GM21515 (cell line): ENCODE results near the gene NXPH1.
"Not testable (repeated sequence)": the region's sequence is repeated elsewhere in the genome, so short reads cannot be mapped to it uniquely, and the experiment has no call there.

Source experiments
- ATAC-seq: cut with Tn5 transposase; IDR thresholded peaks from one replicate; pipeline ENCODE4 v1.9.1; 2021; ENCODE audit not compliant: unreplicated experiment

NXPH1 gene

DNA sequence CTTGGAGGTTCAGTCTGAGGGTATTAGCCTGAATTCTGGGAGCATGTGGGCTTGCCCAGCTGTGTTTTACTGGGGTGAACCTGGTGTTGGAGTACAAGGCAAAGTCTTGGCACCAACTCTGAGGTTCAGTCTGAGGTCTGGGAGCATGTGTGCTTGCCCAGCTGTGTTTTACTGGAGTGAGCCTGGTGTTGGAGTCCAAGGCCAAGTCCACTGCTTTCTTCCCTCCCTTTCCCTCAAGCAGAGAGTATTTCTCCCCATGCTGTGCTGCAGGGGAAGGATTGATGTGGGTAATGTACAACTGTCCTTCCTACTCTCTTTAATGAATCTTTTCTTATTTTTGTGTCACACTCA lies 236.1 kb downstream of the NXPH1 start:
- ATAC-seq: no peak

DNA sequence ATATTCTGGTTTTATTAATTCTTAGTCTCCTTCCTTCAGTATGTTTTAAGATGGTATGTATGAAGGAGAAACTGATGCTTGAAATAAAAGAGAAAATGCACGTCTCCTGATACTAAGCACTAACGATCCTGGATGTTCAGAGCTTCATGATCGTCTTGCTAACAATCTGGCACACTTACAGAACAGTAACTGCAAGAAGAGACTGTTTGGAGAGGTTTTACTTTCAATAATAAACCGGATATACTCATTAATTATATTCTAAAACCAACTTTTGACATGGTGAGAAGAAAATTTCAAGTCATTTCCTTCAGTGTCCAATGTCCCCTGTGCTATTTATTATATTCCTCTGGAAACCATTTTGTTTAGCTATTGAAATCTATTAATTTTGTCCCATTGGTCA lies 251.0 kb downstream of the NXPH1 start:
- ATAC-seq: no peak

DNA sequence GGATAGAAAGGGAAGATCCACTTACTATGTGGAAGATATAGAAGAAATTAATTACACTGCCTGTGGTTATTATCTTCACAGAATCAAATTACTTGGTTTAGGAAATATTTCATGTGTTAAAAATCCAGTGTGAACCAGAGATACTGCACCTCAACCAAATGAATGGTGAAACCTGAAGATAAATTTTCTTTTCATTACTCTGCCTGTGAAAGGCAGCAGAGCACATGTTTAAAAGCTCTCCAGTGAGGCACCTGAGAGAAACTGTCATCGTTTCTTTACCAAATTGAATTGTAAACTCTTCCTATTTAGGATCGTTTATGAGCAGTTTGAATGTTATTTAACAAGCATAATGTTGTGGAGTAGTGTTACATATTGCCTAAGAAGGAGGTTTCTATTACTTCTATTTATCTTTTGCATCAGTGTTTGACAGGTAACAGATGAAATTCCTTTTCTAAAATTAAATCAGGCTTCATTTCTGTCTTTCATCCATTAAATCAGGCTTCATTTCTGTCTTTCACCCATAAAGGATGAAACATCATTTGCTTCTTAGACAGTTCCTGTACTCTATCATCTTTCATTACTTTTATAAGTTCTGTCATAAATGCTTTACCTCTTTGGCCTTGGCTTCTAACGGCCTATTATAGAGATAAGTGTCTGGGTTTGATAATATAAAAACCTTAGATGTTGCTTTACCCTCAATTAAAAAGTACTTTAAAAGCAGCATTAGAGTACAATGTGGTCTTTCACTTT lies 266.6 kb downstream of the NXPH1 start:
- ATAC-seq: no peak

DNA sequence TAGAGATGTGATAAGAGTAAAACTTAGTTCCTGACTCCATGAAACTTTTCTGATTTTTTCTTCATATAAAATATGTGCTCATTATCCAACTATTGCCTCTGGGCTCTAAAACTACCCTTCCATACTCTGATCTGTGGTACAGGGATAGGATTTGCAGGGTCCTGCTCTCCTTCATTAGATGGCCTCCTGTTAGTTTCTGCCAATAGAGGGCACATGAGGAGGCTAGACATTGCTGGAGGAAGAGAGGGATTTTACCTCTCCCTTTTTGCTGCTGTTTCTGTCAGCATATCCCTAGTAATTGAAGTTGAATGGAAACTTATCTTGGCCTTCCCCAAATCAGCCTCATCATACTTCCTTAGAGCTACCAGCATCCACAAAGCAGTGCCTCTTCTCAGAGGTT lies 269.4 kb downstream of the NXPH1 start:
- no peak for ATAC-seq

DNA sequence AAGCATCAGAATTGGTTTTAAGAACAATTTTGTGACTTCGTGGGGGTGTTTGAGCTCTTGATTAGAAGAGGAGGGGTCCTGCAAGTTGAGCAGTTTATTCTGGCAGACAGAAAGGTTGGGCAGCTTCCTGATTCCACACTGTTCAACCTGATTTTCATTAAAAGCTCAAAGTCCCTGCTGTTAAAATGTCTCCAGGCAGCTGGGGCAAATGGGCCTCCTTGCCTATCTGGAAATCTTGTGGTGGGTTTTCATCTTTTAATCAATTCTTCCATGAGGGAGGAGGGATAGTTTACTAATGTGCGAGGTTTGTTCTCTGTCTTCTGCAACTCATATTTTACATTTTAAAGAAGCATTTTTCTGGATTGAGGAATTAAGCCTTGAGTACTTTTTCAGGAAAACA lies 276.7 kb downstream of the NXPH1 start:
- no peak for ATAC-seq

DNA sequence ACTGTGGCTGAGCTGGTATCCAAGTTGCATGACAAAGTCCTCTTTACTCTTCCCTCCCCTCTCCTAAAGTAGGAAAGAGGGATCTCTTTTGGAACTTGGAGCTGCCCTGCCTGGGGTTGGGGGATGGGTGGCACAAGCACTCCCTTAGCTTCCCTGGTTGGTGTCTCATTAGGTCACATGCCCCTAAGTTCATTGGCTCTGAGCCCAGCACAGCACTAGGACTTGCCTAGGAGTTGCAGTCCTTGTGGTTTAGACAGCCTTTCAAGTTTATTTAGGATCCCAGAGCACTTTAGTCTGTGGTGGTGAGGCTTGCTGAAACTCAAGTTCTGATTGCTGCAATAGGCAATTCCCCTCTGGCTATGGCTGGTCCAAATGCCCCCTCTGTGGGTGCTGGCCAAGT lies 281.4 kb downstream of the NXPH1 start:
- ATAC-seq: no peak

DNA sequence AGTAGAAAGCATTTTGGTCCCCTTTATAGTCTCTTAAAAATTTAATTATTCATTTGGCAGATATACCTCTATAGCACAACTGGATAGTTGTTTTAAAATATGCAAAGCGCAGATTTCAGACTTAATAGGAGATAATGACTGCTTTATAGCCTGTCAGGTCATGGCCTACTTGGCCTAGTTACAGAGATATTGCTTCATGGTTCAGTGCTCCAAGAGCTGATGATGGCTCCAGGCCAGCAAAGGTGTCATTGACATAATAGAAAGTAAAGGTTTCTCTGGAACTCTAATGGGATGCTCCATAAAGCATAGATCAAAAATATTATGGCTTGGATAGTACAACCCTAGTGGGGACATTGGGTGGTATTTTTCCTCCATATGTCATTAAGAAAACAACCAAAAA lies 285.7 kb downstream of the NXPH1 start:
- ATAC-seq: no peak

DNA sequence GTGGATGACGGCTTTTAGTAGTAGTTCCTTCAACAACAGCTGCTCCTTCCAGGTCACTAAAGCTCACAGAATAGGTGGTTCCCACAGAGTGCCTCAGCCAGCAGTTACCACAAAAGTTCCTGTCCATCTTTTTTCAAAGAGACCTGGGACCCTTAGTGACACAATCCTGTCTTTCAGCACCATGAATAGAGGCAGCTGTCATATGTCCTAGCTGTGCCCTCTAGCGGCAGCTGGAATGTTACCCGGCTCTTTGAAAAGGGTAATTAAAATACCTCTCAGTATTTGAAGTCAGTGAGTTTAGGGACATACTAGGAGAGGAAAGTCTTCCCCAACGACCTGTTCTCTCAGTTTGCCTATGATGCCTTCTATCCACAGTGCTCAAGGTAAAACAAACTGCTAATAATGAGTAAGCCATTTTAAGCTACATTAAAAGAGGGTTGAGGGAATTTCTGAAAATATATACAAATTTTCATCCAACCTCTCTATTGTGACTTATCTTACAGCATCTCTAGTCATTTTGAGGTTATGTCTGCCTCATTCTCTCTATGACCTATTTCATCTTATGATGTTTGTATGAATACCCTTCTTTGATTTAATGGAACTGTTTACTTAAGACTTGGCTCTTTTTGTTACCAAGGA lies 290.8 kb downstream of the NXPH1 start:
- peak; percentile 83 for ATAC-seq

DNA sequence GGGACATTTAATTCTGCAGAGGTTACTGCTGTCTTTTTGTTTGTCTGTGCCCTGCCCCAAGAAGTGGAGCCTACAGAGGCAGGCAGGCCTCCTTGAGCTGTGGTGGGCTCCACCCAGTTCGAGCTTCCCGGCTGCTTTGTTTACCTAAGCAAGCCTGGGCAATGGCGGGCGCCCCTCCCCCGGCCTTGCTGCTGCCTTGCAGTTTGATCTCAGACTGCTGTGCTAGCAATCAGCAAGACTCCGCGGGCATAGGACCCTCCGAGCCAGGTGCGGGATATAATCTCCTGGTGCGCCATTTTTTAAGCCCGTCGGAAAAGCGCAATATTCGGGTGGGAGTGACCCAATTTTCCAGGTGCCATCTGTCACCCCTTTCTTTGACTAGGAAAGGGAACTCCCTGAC lies 298.3 kb downstream of the NXPH1 start:
- ATAC-seq: not testable (repeated sequence)

DNA sequence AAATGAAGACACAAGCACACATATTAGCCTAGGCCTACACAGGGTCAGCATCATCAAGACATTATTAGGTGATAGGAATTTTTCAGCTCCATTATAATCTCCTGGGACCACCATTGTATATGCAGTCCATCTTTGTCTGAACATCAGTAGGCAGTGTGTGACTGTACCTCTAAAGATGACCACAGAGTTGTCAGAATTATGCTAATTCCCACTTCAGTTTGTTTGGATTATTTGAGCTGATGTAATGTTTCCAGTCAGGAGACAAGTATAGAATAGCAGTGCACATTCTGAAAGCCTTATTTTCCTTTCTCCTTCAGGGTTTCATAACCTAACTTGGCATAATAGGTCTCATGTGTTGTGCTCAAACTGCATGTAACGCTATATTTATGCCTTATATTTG lies 306.4 kb downstream of the NXPH1 start:
- no peak for ATAC-seq

DNA sequence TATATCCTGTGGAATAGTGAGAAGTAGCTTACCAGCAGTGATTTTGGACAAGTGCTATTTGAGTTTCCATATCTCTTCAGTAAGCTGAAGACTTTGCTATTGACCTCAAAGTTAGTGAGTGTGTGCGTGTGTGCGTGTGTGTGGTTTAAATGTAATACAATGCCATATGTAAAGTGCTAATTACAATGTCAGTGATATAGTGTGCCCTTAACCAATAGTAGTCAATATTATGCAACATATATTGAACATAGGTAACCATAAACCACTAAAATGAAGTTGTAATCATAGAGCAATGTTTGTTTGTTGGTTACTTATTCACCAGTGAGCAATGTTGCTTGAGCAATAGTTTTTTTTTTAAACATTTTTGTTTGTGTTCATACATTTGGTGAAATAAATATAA lies 309.4 kb downstream of the NXPH1 start:
- ATAC-seq: no peak

DNA sequence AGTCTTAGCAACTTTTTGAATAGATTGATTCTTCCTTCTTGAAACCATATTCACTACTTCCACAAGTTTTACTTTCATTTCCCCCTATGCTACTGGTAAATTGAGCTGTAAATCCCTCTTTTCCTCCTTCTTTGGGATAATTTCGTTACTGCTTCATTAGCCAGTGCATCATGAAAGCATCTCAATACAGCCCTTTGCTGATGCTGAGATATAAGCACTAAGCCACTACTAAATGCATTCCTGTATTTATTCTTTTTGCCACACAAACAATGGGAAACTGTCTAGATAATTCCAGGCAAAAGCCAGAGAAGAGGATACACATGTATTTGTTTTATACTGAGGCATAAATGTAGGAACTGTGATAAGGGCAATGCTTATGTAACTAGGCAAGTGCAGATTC lies 313.9 kb downstream of the NXPH1 start:
- ATAC-seq: no peak

DNA sequence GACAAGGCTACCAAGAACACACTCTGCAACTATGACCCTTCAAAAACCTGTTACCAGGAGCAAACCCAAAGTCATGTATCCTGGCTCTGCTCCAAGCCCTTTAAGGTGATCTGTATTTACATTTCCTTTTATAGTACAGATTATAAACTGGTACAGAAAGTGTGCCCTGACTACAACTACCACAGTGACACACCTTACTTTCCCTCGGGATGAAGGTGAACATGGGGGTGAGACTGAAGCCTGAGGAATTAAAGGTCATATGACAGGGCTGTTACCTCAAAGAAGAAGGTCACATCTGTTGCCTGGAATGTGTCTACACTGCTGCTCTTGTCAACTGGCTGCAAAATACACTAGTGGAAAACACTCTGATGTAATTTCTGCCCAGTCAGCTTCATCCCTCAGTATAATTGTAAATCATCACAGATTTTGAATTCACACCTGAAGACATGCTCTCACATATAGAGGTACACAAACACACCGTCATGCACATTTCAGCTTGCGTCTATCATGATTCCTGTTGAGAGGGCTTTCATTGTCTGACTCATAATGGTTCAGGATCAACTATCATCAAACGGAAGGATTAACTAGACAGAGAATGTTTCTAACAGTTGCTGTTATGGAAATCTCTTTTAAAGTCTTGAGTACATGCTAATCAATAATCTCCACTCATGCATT lies 318.3 kb downstream of the NXPH1 start:
- no peak for ATAC-seq

DNA sequence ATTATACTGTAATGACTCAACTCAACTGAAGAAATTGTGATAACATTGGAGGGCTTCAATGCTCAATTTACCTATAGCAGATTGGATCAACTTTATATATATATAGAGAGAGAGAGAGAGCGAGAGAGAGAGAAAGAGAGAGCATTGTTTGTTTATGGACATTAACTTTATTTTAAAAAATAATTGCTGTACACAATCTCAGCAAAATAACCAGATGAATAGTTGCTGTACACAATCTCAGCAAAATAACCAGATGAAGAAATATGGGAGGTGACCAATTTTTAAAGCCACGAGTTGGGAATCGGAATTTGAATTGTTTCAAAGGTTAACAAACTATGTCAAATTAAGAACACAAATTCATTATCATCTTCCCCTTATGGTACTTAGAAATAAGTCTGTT lies 319.9 kb downstream of the NXPH1 start:
- no peak for ATAC-seq

DNA sequence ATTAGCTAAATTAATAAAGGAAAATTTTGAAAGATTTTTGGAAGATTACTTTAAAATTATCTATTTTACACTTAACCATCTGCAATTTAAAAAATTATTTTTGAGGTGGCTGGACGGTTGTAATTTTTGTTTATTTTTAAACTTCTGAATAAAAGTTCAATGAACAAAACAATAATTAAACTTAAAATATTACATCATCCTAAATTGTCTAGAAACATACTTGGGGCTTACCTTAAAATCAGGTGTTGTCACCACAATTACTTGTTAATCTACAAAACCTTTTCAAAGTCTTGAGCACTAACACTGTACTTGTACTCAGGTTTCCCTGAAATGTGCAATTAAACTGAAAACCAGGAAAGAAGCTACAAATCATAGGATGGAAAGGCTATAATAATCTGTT lies 328.3 kb downstream of the NXPH1 start:
- ATAC-seq: no peak

DNA sequence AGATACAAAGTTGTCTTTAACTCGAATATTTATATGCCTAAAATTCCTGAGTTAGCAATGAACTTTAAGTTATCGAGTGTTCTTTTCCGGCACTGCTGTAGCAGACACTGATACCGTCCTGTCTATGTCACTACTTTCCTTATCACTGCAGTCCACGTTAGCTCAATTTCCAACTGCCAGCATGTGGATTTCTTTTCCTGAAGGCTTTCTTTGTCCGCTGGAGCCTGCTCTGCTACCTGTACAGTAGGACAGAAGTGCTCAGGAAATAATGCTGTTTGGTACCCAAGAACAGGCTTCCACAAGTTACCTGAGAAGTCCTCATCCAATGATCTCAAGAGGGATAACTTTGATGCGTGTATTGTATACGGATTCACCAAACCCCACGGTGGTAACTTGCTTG lies 329.4 kb downstream of the NXPH1 start:
- no peak for ATAC-seq

DNA sequence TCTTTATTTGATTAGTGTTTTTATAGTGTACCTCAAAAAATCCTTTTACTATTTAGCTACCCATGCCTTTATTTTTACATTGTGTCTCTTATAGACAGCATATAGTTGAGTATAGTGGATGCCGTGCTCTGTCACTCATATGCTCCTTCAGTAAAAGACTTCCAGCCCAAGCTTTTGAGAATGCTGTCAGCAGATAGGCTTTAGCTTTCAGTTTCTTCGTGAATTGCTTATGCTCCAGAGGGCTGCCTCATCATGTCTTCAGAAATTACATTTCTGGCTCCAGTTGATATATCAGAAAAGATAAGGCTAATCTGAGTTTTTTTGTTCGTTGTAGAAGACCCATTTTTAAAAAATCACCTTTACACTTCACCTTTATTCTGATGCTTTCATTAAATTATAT lies 332.0 kb downstream of the NXPH1 start:
- ATAC-seq: no peak

DNA sequence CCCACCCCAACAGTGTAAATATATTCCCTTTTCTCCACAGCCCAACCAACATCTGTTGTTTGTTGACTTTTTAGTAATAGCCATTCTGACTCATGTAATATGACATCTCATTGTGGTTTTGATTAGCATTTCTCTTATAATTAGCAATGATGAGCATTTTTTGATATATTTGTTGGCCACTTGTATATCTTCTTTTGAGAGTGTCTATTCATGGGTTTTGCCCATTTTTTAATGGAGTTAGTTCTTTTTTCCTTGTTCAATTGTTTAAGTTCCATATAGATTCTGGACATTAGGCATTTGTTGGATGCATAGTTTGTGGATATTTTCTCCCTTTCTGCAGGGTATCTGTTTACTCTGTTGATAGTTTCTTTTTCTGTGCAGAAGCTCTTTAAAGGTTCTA lies 340.1 kb downstream of the NXPH1 start:
- no peak for ATAC-seq

DNA sequence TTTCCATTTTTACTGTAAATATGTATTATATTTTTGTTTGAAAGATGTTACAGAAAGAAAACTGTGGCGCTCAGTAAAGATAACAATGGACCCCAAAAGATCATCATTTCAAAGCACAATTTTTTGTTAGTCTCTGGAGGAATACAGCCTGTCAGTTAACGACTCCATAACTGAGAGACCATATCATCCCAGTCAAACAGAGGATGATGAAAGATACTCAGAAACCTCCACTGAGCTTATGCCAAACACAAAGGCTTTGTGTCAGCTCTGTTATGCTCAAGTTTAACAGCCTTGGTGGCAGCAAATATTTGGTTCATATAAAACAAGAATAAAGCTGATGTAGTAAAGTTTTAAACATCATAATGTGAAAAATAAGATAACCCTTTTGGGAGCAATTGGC lies 345.1 kb downstream of the NXPH1 start:
- ATAC-seq: no peak

DNA sequence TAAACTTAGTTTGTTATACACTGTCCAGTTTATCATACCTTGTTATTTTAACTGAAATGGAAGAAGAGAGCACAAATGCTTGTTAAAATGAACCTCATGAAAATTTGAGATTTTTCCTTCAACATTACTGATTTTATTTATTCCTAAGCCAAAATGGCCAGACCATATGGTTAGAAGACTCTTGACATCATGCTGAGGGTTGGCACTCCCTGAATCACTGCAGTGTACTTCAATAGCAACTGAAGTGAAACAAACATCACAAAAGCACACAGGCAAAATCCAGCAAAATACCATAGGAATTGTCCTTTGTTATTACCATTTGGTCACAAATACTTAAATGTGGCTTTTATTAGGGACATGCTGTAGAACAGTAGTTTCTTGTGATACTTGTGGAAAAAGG lies 347.8 kb downstream of the NXPH1 start:
- no peak for ATAC-seq

DNA sequence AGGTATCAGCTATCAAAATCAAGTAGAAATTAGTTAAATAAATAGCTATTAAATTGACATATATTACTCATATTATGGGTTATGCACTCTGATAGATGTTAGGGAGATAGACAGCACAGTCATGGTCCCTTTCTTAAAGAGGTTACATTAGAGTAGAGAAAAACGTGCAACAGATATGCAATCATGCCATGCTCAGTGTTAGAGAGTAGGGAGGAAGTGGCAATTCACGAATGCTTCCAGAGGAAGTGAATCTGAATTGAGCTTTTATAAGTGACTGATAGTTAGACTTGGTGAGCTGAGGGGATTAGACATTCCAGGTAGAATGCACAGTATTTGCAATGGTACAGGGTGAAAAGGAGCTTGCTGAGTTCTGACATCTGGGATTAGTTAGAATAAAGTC lies 349.8 kb downstream of the NXPH1 start:
- ATAC-seq: no peak

DNA sequence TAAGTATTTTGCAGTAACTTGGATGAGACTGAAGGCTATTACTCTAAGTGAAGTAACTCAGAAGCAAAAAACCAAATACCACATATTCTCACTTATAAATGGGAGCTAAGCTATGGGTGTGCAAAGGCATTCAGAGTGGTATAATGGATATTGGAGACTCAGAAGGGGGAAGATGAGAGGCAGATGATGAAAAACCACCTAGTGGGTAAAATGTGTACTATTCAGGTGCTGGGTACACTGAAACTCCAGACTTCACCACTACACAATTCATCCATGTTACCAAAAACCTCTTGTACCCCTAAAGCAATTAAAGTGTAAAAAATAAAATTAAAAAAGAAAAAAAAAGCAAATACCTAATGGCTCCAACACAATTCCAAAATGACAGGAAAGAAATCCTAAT lies 351.7 kb downstream of the NXPH1 start:
- ATAC-seq: no peak

DNA sequence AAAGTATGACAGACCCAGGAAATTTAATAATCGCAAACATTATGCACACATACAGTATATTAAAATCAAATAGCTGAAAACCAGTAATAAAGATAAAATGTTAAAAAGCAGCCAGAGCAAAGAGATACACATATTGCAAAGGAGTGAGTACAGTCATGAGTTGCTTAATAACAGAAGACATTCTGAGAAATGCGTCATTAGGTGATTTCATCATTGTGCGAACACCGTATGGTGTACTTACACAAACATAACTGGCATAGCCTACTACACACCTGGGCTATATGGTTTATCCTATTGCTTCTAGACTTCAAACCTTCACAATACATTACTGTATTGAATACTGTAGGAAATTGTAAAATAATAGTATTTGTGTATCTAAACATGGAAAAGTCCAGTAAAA lies 367.6 kb downstream of the NXPH1 start:
- ATAC-seq: no peak
